ENCODE data around the gene TELO2.
"Not testable (repeated sequence)": the region's sequence is repeated elsewhere in the genome, so short reads cannot be mapped to it uniquely, and the experiment has no call there.

Gene TELO2

GRCh38 chr16:1457489-1458245, 35.5 kb upstream of the TELO2 start:
- DNase-seq (ENCODE audit: low spot score) = no peak

GRCh38 chr16:1458336-1458976, 34.7 kb upstream of the TELO2 start:
- no peak for DNase-seq (ENCODE audit: low spot score)

- DNase-seq (ENCODE audit: low spot score) = no peak
Observed at GRCh38 chr16:1458977-1459341, 34.2 kb upstream of the TELO2 start.

DNA sequence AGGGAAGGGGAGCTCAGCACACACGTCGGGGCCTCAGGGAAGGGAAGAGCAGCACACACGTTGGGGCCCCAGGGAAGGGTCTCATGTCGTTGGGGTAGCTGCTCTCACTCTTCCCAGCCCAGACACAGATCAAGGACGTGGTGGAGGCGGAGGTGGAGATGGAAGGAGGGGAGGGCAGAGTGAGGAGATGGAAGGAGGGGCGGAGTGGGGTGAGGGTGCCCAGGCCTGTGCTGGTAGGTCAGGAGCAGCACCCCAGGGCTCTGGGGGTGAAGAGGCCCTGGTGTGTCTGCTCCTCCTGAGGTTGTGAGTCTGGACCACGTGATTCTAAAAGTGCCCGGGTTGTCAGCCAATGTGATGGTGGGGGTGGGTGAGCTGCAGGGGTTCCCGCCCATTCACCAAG, 33.2 kb upstream of the TELO2 start:
- DNase-seq (ENCODE audit: low spot score) = no peak

- DNase-seq (ENCODE audit: low spot score) = no peak
Observed at GRCh38 chr16:1460602-1461138, 32.5 kb upstream of the TELO2 start.

GRCh38 chr16:1461146-1461545, 32.0 kb upstream of the TELO2 start:
- no peak for DNase-seq (ENCODE audit: low spot score)

- DNase-seq (ENCODE audit: low spot score) = no peak
Observed at GRCh38 chr16:1464196-1464893, 28.8 kb upstream of the TELO2 start.

- DNase-seq (ENCODE audit: low spot score) = no peak
Observed at GRCh38 chr16:1464894-1465566, 28.1 kb upstream of the TELO2 start.

GRCh38 chr16:1465567-1465915, 27.6 kb upstream of the TELO2 start:
- DNase-seq (ENCODE audit: low spot score) = no peak

GRCh38 chr16:1466054-1466453, 27.1 kb upstream of the TELO2 start:
- DNase-seq (ENCODE audit: low spot score) = no peak

- no peak for DNase-seq (ENCODE audit: low spot score)
Observed at GRCh38 chr16:1466968-1467521, 26.1 kb upstream of the TELO2 start.

DNA sequence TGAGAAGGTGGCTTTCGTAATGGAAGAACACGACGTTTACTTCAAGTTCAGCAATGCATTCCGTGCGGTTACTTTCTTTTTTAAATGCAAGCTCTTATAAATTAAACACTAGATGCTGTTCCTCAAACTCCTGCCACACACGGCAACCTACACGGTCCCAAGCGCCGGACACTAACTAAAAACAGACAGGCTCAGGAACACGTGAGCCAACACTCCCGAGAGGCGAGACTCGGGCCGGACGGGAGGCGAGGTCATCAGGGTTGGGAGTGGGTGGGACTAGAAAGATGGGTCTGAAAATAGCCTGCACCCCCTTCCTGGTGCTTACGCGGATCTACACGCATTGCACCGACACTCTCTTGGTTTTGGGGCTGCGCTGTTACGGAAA, 24.7 kb upstream of the TELO2 start:
- no peak for DNase-seq (ENCODE audit: low spot score)

DNA sequence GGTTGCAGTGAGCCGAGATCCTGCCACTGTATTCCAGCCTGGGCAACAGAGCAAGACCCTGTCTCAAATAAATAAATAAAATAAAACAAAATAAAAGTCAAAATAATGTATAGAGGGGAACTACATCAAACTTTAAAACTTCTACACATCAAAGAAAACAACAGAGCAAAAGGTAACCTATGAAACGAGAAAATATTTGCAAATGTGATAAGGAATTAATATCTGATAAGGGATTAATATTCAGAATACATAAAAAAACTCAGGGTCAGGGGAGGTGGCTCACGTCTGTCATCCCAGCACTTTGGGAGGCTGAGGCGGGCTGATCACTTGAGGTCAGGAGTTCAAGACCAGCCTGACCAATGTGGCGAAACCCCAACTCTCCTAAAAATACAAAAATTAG, 24.0 kb upstream of the TELO2 start:
- DNase-seq (ENCODE audit: low spot score) = not testable (repeated sequence)

DNA sequence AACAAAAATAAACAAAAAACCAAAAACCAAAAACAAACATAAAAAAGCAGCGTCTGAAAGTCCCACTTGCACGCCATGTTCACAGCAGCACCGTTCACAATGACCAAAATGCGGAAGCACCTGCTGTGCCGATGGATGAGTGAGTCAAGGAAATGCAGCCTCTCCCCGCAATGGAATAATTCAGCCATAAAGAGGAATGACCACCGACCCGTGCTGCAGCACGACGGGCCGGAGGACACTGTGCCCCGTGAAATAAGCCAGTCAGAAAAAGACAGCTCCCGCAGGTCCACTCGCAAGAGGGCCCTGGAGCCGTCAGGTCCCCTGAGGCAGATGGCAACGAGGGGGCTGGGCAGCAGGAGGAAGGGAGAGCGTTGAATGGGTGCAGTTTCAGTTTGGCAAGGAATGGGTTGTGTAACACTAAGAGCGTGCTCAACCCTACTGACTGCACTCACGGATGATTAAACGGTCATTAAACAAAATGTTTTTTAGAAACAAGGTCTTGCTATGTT, 23.4 kb upstream of the TELO2 start:
- DNase-seq (ENCODE audit: low spot score) = no peak

GRCh38 chr16:1470481-1471251, 22.5 kb upstream of the TELO2 start:
- DNase-seq (ENCODE audit: low spot score) = peak; percentile 65

- no peak for DNase-seq (ENCODE audit: low spot score)
Observed at GRCh38 chr16:1471569-1472194, 21.5 kb upstream of the TELO2 start.

- no peak for DNase-seq (ENCODE audit: low spot score)
Observed at GRCh38 chr16:1472974-1473373, 20.2 kb upstream of the TELO2 start.

- peak; percentile 54 for DNase-seq (ENCODE audit: low spot score)
Observed at GRCh38 chr16:1474082-1474795, 18.9 kb upstream of the TELO2 start.

DNA sequence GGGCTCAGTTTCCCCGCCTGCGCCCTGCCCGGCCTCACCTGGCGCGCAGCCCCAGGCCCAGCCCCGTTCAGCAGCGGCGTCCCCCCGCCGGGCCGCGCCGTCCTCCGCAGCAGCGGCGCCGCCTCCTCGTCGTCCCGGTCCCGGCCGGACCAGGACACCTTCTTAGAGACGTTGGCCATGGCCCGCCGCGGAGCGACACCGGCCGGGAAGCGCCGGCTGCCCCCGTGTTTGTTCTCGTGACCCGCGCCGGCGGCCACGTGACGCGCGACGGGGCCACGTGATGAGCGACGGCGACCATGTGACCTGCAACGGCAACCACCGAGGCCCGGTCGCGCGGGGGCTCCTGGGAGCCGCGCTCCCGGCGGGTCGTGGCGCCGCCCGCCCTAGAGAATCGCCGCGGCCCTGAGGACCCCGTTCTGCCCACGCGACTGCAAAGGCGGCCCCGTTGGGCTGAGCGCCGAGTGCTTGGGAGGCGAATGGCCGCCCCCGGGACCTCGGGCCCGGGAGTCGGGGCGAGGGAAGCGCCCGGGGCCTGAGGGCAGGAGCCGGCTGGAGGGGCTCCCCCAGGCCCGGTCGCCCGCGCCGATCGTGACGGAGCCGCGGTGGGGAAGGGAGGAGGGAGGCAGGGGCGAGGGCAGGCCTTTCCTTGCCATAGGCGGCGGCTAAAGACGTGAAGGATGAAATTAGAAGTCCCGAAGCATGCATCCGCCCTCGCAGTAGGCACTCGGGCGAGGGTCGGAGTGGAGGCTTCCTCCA, 18.2 kb upstream of the TELO2 start, which contains the start of gene CLCN7:
CLCN7 (minus strand) TSS at position 233 of the 756 bp plus-strand sequence; CDS start at position 179, 54 bp downstream.
- DNase-seq (ENCODE audit: low spot score) = peak; percentile 98

Data from AG08396 (cell line).